ENCODE measurements around the gene JARID2.

DNA sequence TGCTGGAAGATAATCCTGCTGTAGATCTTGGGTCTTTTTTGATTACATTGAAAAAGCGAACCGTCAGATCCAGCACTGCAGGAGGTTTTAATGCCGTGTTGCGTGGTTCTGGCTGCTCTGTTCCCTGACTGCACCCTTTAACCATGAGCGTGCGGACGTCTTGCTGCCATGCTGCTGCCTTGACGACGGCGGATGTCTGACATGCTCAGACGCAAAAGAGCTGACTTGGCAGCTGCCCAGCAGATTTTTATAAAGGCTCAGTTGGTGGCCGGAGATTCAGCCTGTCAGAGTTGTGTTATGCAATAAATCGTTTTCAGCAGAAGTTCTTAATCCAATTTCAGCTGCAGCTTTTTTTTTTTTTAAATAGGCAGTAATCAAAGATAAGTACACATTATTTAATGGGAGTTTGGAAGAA lies 119.4 kb downstream of the JARID2 start:
- TF ChIP-seq CTCF (IDR thresholded peaks at IDR 0.05; ENCODE audit: insufficient read depth, low read length, poor library complexity, severe bottlenecking): no peak
- no peak for TF ChIP-seq EZH2phosphoT487 (conservative IDR thresholded peaks at IDR 0.05; ENCODE audit: low read length)

All from SU-DHL-6 (cell line).